Measurements from ENCODE around the gene AGAP1.

GRCh38 chr2:235928751-235929370 is 435.0 kb downstream of the AGAP1 start:
- TF ChIP-seq CTCF (IDR thresholded peaks at IDR 0.05; ENCODE audit: low read depth, low read length, poor library complexity, severe bottlenecking) (no peak), EZH2phosphoT487 (IDR thresholded peaks at IDR 0.05; ENCODE audit: borderline replicate concordance, low read length) (no peak)

All from DOHH2 (cell line).